ENCODE results near the gene CCP110. TPM values are rescaled to one million over a fixed set of nuclear protein-coding genes. Genes with fewer than 3 reads are reported as not detected.

CCP110 gene
- total and polyA plus RNA-seq, 8 donors, result 2.3 to 67.7 (median 7.6) TPM

DNA sequence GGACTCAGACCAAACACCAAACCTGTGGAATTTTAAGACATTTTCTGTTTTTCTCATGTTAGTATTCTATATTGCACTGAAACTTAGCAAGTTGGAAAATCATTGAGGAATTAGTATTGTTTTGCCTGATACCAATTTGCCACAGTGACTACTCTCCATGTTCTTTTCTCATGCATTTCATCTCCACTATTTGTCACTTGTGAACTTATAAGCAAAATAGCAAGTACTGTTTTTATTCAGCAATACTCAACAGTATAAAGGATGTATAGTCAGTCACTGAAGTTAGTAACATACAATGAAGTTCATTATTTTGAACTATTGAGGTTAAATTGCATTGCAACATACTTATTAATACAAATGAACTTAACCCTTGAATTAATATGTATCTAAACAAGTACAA lies 25.9 kb downstream of the CCP110 start:
- Histone ChIP-seq H3K9me3 (no peaks in the 10 kb centered on the region), H3K27me3 (no peaks in the 10 kb centered on the region), H3K27ac (no peak overlapping the region), H3K4me3 (no peak overlapping the region), H3K36me3 (peaks cover 6 to 74% (median 71%) of the 10 kb centered on the region in 4 donors), H3K4me1 (peaks cover 0 to 7% (median 5%) of the 10 kb centered on the region in 4 donors)
- intact Hi-C loops (cut with DNase I; ENCODE audit: low total_unique reads), result no loop called here
- no peak for DNase-seq
- TF ChIP-seq, protein P1, sequence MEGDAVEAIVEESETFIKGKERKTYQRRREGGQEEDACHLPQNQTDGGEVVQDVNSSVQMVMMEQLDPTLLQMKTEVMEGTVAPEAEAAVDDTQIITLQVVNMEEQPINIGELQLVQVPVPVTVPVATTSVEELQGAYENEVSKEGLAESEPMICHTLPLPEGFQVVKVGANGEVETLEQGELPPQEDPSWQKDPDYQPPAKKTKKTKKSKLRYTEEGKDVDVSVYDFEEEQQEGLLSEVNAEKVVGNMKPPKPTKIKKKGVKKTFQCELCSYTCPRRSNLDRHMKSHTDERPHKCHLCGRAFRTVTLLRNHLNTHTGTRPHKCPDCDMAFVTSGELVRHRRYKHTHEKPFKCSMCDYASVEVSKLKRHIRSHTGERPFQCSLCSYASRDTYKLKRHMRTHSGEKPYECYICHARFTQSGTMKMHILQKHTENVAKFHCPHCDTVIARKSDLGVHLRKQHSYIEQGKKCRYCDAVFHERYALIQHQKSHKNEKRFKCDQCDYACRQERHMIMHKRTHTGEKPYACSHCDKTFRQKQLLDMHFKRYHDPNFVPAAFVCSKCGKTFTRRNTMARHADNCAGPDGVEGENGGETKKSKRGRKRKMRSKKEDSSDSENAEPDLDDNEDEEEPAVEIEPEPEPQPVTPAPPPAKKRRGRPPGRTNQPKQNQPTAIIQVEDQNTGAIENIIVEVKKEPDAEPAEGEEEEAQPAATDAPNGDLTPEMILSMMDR (IDR thresholded peaks at IDR 0.05), result no peak
- TF ChIP-seq POLR2A (IDR thresholded peaks at IDR 0.05) (no peak), POLR2AphosphoS5 (IDR thresholded peaks at IDR 0.05) (no peak), EP300 (IDR thresholded peaks at IDR 0.05) (no peak)

DNA sequence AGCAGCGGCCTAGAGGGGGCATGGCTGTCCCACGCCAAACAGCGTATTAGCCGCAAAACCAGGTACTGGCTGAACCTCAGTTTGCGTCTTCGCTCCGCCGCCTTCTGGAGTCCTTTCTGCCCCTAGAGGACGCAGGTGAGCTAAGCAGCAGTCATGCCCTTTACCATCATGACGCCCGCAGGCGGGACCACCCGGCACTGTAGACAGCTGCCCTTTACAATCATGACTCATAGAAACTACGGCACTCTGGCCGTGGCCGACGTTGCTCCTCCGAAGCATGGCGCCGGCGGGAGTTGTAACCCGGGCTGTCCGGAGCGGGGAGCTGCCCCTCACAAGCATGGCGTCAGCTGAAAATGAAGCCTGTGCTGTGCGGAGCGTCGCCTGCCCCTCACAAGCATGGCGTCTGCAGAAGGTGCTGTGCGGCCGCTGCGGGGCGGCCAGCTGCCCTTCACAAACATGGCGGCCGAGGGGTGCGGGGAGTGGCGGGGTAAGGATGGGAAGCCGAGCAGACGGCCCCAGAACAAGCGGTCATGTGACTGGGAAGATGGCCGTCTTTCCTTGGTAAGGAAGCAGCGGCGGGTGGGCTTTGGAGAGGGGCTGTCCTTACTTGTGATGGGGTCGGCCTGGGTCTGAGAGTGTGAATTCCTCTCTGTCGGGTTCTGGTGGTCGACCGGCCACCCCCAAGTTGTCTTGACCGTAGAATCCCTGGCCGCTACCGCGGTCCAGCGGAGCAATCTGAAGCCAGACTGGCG lies 31.6 kb downstream of the CCP110 start, which contains the start of gene VPS35L:
Gene VPS35L (plus strand): TSS at position 518 of the 752 bp plus-strand sequence. CDS start 27 bp downstream, at position 545.
- peaks cover 5 to 29% (median 20%) of the 10 kb centered on the region in 4 donors for H3K4me1 ChIP-seq
- WGBS, 5 donors, result 0 to 1% (median 0%) methylated on average over 24 to 53 of the region's 53 CpGs
- H3K9me3 ChIP-seq, result no peaks in the 10 kb centered on the region
- TF ChIP-seq, protein P1 (IDR thresholded peaks at IDR 0.05), result peak in 5 of 7 experiments; percentile 50 to 70 (median 63)
- peak; percentile 49 to 93 (median 66) for TF ChIP-seq POLR2AphosphoS5 (IDR thresholded peaks at IDR 0.05)
- peak; percentile 11 for TF ChIP-seq EP300 (IDR thresholded peaks at IDR 0.05)
- TF ChIP-seq POLR2A (IDR thresholded peaks at IDR 0.05), result peak in 1 of 4 donors; percentile 8
- H3K27me3 ChIP-seq, result no peaks in the 10 kb centered on the region
- peaks cover 0 to 17% (median 16%) of the 10 kb centered on the region in 4 donors for H3K36me3 ChIP-seq
- DNase-seq, result peak; percentile 97 to 100
- H3K27ac ChIP-seq, result peak within 1 kb of the TSS; percentile 84 to 90 (median 89)
- peak within 1 kb of the TSS; percentile 65 to 80 (median 67) for H3K4me3 ChIP-seq
- intact Hi-C loops (cut with DNase I; ENCODE audit: low total_unique reads), result no loop called here

DNA sequence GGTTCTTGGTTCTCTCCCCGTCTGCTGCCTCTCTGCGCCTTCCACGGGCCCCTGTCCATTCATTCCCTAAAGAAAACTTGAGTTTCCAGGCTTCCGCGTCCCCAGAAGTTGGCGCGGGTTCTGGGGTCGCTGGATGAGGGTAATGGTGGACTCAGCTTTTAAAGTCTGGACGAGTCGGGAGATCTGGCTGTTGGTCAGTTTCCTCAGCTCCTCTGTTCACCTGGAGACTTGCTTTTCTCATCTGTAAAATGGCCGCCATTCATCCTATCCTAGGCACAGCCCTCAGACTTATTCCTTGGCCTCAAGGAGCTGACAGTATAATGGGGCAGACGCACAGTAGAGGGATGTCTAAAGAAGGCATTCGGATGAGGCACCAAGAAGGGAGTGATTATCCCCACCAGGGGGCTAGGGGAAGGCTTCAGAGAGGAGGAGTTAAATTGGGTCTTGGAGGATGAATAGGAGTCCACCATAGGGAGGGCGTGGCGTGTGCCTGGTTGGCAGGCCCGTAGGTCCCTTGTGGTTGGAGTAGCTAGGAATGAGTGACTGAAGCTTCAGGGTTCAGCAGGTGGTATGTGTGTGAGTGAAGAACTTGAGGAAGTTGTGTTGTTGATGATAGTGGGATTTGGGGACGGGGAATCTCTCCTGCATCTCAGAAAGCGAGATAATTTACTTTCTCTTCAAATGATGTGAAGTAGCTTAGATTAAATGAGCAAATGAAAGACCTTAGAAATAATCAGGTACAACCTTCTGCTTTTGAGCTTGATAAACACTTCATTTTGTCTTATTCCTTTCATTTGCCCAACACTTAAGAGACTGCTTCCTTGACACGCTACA lies 32.4 kb downstream of the CCP110 start:
- intact Hi-C loops (cut with DNase I; ENCODE audit: low total_unique reads), result no loop called here
- no peak for TF ChIP-seq EP300 (IDR thresholded peaks at IDR 0.05)
- TF ChIP-seq, protein P1 (IDR thresholded peaks at IDR 0.05), result no peak
- no peak for TF ChIP-seq POLR2A (IDR thresholded peaks at IDR 0.05)
- no peak for TF ChIP-seq POLR2AphosphoS5 (IDR thresholded peaks at IDR 0.05)
- WGBS, 5 donors, result 30 to 33% (median 32%) methylated on average over 19 of the region's 19 CpGs
- H3K36me3 ChIP-seq, result peaks cover 0 to 11% (median 10%) of the 10 kb centered on the region in 4 donors
- H3K27me3 ChIP-seq, result no peaks in the 10 kb centered on the region
- peaks cover 5 to 29% (median 20%) of the 10 kb centered on the region in 4 donors for H3K4me1 ChIP-seq
- H3K4me3 ChIP-seq, result peak overlapping the region; percentile 65 to 80 (median 67)
- peak in 1 of 2 donors; percentile 48 for DNase-seq
- no peaks in the 10 kb centered on the region for H3K9me3 ChIP-seq
- peak overlapping the region; percentile 84 to 90 (median 89) for H3K27ac ChIP-seq

DNA sequence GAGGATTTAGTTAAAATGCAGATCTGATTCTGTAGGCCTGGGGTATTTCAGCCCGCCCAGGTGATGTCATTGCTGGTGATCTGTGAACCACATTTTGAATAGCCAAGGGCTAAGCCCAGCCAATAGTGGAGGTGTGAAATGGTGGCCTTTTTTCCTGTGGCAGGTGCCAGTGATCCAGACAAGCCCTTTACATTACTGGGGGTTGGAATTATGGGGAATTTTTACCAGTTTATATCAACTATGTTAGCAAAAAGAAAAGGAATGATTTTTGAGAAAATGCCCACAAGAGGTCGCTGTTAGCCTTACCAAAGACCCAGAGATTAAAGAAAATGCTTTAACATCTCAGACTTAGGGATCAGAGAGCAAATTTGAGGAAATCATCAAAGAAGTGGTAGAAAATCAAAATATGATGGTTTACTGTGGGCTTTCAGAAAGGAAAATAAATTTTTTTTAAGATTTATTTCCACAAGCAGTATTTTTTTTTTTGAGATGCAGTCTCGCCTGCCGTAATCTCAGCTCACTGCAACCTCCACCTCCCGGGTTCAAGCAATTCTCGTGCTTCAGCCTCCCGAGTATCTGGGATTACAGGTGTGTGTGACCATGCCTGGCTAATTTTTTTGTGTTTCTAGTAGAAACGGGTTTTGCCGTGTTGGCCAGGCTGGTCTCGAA lies 35.6 kb downstream of the CCP110 start:
- intact Hi-C loops (cut with DNase I; ENCODE audit: low total_unique reads), result no loop called here
- Histone ChIP-seq H3K27me3 (no peaks in the 10 kb centered on the region), H3K27ac (no peak overlapping the region), H3K4me3 (no peak overlapping the region), H3K9me3 (peaks cover 0 to 6% (median 0%) of the 10 kb centered on the region in 4 donors), H3K4me1 (peaks cover 5 to 25% (median 18%) of the 10 kb centered on the region in 4 donors), H3K36me3 (peaks cover 0 to 12% (median under 1%) of the 10 kb centered on the region in 4 donors)
- TF ChIP-seq, protein P1 (IDR thresholded peaks at IDR 0.05), result peak in 5 of 7 experiments; percentile 7 to 68 (median 53)
- no peak for TF ChIP-seq POLR2AphosphoS5 (IDR thresholded peaks at IDR 0.05)
- DNase-seq, result peak in 1 of 2 donors; percentile 80
- 72 to 82% (median 77%) methylated on average over 10 of the region's 10 CpGs for WGBS, 5 donors

Measured in stomach (tissue), 9 donors.